ENCODE results near the gene B9D1. TPM values are rescaled to one million over a fixed set of nuclear protein-coding genes. Genes with fewer than 3 reads are reported as not detected.

B9D1 gene
- total RNA-seq, 1 experiment from 2014 or later, result 20.0 TPM

- Histone ChIP-seq H3K36me3 (ENCODE audit: control insufficient read depth in 1 of 2, insufficient read depth in 2 of 2, low read length in 2 of 2) (peaks cover 7 to 10% of the 10 kb centered on the region in 2 experiments; a peak in 2 of 4 replicates), H4K20me1 (ENCODE audit: insufficient read depth) (no peaks in the 10 kb centered on the region), H3K9ac (ENCODE audit: low read length) (peak overlapping the region; percentile 85), H2AFZ (ENCODE audit: low read depth, low read length, poor library complexity, severe bottlenecking) (no peak overlapping the region), H3K27ac (ENCODE audit: low read depth, low read length) (peak overlapping the region; percentile 76), H3K4me3 (replicated peaks in 1 of 2; ENCODE audit: low read depth in 1 of 2, low read length in 2 of 2) (peak overlapping the region; percentile 80 to 91), H3K4me2 (ENCODE audit: low read length) (peak overlapping the region; percentile 86), H3K9me2 (ENCODE audit: insufficient read depth) (no peaks in the 10 kb centered on the region), H3K79me2 (ENCODE audit: insufficient read depth, low read length) (0 out of 2 replicates have a peak, but pooled peaks cover 12% of the 10 kb centered on the region), H3K9me3 (ENCODE audit: control insufficient read depth in 1 of 2, insufficient read depth in 1 of 2, low read depth in 1 of 2, low read length in 2 of 2) (no peaks in the 10 kb centered on the region), H3K27me3 (ENCODE audit: insufficient read depth, low read length) (no peaks in the 10 kb centered on the region), H3K4me1 (ENCODE audit: control insufficient read depth in 1 of 2, insufficient read depth in 2 of 2, low read length in 2 of 2) (peaks cover 9 to 28% of the 10 kb centered on the region in 2 experiments)
- POLR2A ChIA-PET, result interaction anchor here (0.8 to 1.9 kb wide), 4 partner anchors 16 to 286 kb away, joined by 3 to 13 read pairs (median 3); partner anchors contain the start of gene MAPK7
- BruUV-seq (replicated peaks), result TSS peak; percentile 56
- RAD21 ChIA-PET (ENCODE audit: low non-redundant PET in 1 of 2, low total read pairs in 2 of 2, uncharacterized antibody in 2 of 2, unreplicated experiment in 2 of 2), result interaction anchor here (1.7 to 2.3 kb wide), 2 partner anchors 85 to 401 kb away, joined by 8 to 12 read pairs; no protein-coding TSS in a partner anchor
- DNase-seq (ENCODE audit: low read depth, low spot score) (no peak), ATAC-seq (no peak; the same call in 1 of the 2 replicates)
- intact Hi-C loops (cut with micrococcal nuclease), result loop anchor here (1.0 to 5.0 kb wide), 3 partner anchors 85 to 390 kb away; no protein-coding TSS in a partner anchor
- CTCF ChIA-PET, result interaction anchor here (1.4 to 5.1 kb wide), 8 partner anchors 8 to 405 kb away, joined by 3 to 69 read pairs (median 12); partner anchors contain the start of gene MAPK7
- TF ChIP-seq ATF3 (IDR thresholded peaks at IDR 0.05) (no peak), FOSL1 (IDR thresholded peaks at IDR 0.05; ENCODE audit: low read depth) (no peak), ZNF274 (IDR thresholded peaks at IDR 0.05; ENCODE audit: low read depth, low read length) (no peak), JUND (IDR thresholded peaks at IDR 0.05) (no peak), CTCF (IDR thresholded peaks at IDR 0.05 in 2 of 3, conservative IDR thresholded peaks at IDR 0.05 in 1 of 3; ENCODE audit: borderline replicate concordance in 1 of 3, insufficient read depth in 1 of 3, low read depth in 2 of 3, low read length in 2 of 3) (no peak), EZH2phosphoT487 (IDR thresholded peaks at IDR 0.05; ENCODE audit: borderline replicate concordance) (no peak), POLR2A (IDR thresholded peaks at IDR 0.05; ENCODE audit: borderline replicate concordance, extremely low read depth, insufficient read depth, insufficient read length) (no peak), MAX (IDR thresholded peaks at IDR 0.05) (no peak)
Observed at GRCh38 chr17:19361944-19362276, 613 bp downstream of the B9D1 start.

Measured in HCT116 (cell line).